Spleen (tissue), 7 donors: ENCODE data around the gene PPP2R1B.

Experiments
- CTCF ChIP-seq, 11 experiments: fragments of 200-600 bp in 7 of 11; fragments of 450-650 bp in 4 of 11; sonication (generic) in 4 of 11; IDR thresholded peaks in 8 of 11; conservative IDR thresholded peaks in 3 of 11; 1 replicate in 7 of 11; 2 replicates in 4 of 11; pipeline versions ENCODE4 v1.4.0 to v1.8.0; 2016 to 2021; ENCODE audit warnings: antibody characterized with exemption in 11 of 11, inconsistent platforms in 4 of 11, mild to moderate bottlenecking in 1 of 11
- POLR2A ChIP-seq, 3 donors: fragments of 450-650 bp; IDR thresholded peaks; one replicate each; pipeline ENCODE4 v1.5.1; 2017; ENCODE audit warnings: antibody characterized with exemption in 3 of 3, mild to moderate bottlenecking in 1 of 3
- POLR2AphosphoS5 ChIP-seq, 3 donors: sonication (generic); formaldehyde crosslinking; IDR thresholded peaks; one replicate each; pipeline ENCODE4 v1.5.1; 2017; ENCODE audit warnings: antibody characterized with exemption in 3 of 3
- donor health status: DM: no; HTN: no; CAD: no; lungs with moderate emphysema.
- donor health status: DM: no; HTN: no; CAD: no.
- donor health status: DM: no; HTN: no; CAD: no.

GRCh38 chr11:111808834-111809233 lies 42.6 kb upstream of the PPP2R1B start:
- no peak for TF ChIP-seq POLR2A (IDR thresholded peaks at IDR 0.05)
- no peak for TF ChIP-seq CTCF (IDR thresholded peaks at IDR 0.05 in 8 of 11, conservative IDR thresholded peaks at IDR 0.05 in 3 of 11)
- no peak for TF ChIP-seq POLR2AphosphoS5 (IDR thresholded peaks at IDR 0.05)
